Measurements from ENCODE around the gene ATF3. TPM values are rescaled to one million over a fixed set of nuclear protein-coding genes. Genes with fewer than 3 reads are reported as not detected.

Gene ATF3
- polyA plus RNA-seq, 1 donor from 2014 or later, result 0.73 TPM

- no peak overlapping the region for H3K4me3 Mint-ChIP-seq
- peaks cover 0 to 2% (median 2%) of the 10 kb centered on the region in 3 donors for H3K4me1 Mint-ChIP-seq
- no peak overlapping the region for H3K27ac Mint-ChIP-seq
- no peaks in the 10 kb centered on the region for H3K36me3 Mint-ChIP-seq
- H3K9me3 Mint-ChIP-seq, result peaks cover 0 to 7% (median 3%) of the 10 kb centered on the region in 3 donors
- peaks cover 11% of the 10 kb centered on the region for H3K27me3 Mint-ChIP-seq
Measured at GRCh38 chr1:212640223-212640878, 31.8 kb downstream of the ATF3 start.

- Mint-ChIP-seq H3K36me3 (no peaks in the 10 kb centered on the region), H3K9me3 (peaks cover 0 to 7% (median 3%) of the 10 kb centered on the region in 3 donors), H3K4me1 (no peaks in the 10 kb centered on the region), H3K4me3 (no peak overlapping the region), H3K27ac (no peak overlapping the region), H3K27me3 (peaks cover 5% of the 10 kb centered on the region)
Measured at GRCh38 chr1:212641956-212642355, 33.4 kb downstream of the ATF3 start.

- peaks cover 0 to 7% (median 3%) of the 10 kb centered on the region in 3 donors for H3K9me3 Mint-ChIP-seq
- no peak overlapping the region for H3K27ac Mint-ChIP-seq
- H3K4me1 Mint-ChIP-seq, result no peaks in the 10 kb centered on the region
- peaks cover 4% of the 10 kb centered on the region for H3K27me3 Mint-ChIP-seq
- no peaks in the 10 kb centered on the region for H3K36me3 Mint-ChIP-seq
- H3K4me3 Mint-ChIP-seq, result no peak overlapping the region
Measured at GRCh38 chr1:212643877-212644276, 35.3 kb downstream of the ATF3 start.

- no peaks in the 10 kb centered on the region for H3K36me3 Mint-ChIP-seq
- peaks cover 0 to 5% (median 3%) of the 10 kb centered on the region in 3 donors for H3K9me3 Mint-ChIP-seq
- H3K4me3 Mint-ChIP-seq, result no peak overlapping the region
- H3K27me3 Mint-ChIP-seq, result peaks cover 3% of the 10 kb centered on the region
- H3K27ac Mint-ChIP-seq, result no peak overlapping the region
- no peaks in the 10 kb centered on the region for H3K4me1 Mint-ChIP-seq
Measured at GRCh38 chr1:212644866-212645545, 36.4 kb downstream of the ATF3 start.

- H3K27me3 Mint-ChIP-seq, result peaks cover 3% of the 10 kb centered on the region
- H3K4me1 Mint-ChIP-seq, result no peaks in the 10 kb centered on the region
- H3K36me3 Mint-ChIP-seq, result no peaks in the 10 kb centered on the region
- no peak overlapping the region for H3K27ac Mint-ChIP-seq
- H3K4me3 Mint-ChIP-seq, result no peak overlapping the region
- peaks cover 0 to 3% (median 0%) of the 10 kb centered on the region in 3 donors for H3K9me3 Mint-ChIP-seq
Measured at GRCh38 chr1:212645546-212646543, 37.3 kb downstream of the ATF3 start.

- Mint-ChIP-seq H3K27ac (no peak overlapping the region), H3K4me1 (no peaks in the 10 kb centered on the region), H3K27me3 (no peaks in the 10 kb centered on the region), H3K9me3 (no peaks in the 10 kb centered on the region), H3K36me3 (no peaks in the 10 kb centered on the region), H3K4me3 (no peak overlapping the region)
Measured at GRCh38 chr1:212646588-212646987, 38.0 kb downstream of the ATF3 start.

GRCh38 chr1:212647004-212647403 lies 38.4 kb downstream of the ATF3 start:
- H3K4me3 Mint-ChIP-seq, result no peak overlapping the region
- H3K27me3 Mint-ChIP-seq, result no peaks in the 10 kb centered on the region
- H3K36me3 Mint-ChIP-seq, result no peaks in the 10 kb centered on the region
- H3K27ac Mint-ChIP-seq, result no peak overlapping the region
- no peaks in the 10 kb centered on the region for H3K9me3 Mint-ChIP-seq
- no peaks in the 10 kb centered on the region for H3K4me1 Mint-ChIP-seq

- Mint-ChIP-seq H3K4me1 (no peaks in the 10 kb centered on the region), H3K9me3 (no peaks in the 10 kb centered on the region), H3K4me3 (no peak overlapping the region), H3K27me3 (no peaks in the 10 kb centered on the region), H3K36me3 (no peaks in the 10 kb centered on the region), H3K27ac (no peak overlapping the region)
Measured at GRCh38 chr1:212648431-212648830, 39.9 kb downstream of the ATF3 start.

GRCh38 chr1:212649020-212649419 lies 40.5 kb downstream of the ATF3 start:
- Mint-ChIP-seq H3K36me3 (no peaks in the 10 kb centered on the region), H3K9me3 (no peaks in the 10 kb centered on the region), H3K27ac (no peak overlapping the region), H3K4me1 (no peaks in the 10 kb centered on the region), H3K27me3 (peaks cover 3% of the 10 kb centered on the region), H3K4me3 (no peak overlapping the region)

- H3K4me1 Mint-ChIP-seq, result no peaks in the 10 kb centered on the region
- no peaks in the 10 kb centered on the region for H3K36me3 Mint-ChIP-seq
- H3K4me3 Mint-ChIP-seq, result no peak overlapping the region
- peaks cover 6% of the 10 kb centered on the region for H3K27me3 Mint-ChIP-seq
- no peak overlapping the region for H3K27ac Mint-ChIP-seq
- H3K9me3 Mint-ChIP-seq, result no peaks in the 10 kb centered on the region
Measured at GRCh38 chr1:212650228-212650627, 41.7 kb downstream of the ATF3 start.

GRCh38 chr1:212651521-212651920 lies 43.0 kb downstream of the ATF3 start:
- H3K36me3 Mint-ChIP-seq, result no peaks in the 10 kb centered on the region
- peaks cover 6% of the 10 kb centered on the region for H3K27me3 Mint-ChIP-seq
- H3K27ac Mint-ChIP-seq, result no peak overlapping the region
- no peak overlapping the region for H3K4me3 Mint-ChIP-seq
- no peaks in the 10 kb centered on the region for H3K9me3 Mint-ChIP-seq
- no peaks in the 10 kb centered on the region for H3K4me1 Mint-ChIP-seq

GRCh38 chr1:212651977-212652376 lies 43.4 kb downstream of the ATF3 start:
- H3K27ac Mint-ChIP-seq, result no peak overlapping the region
- H3K4me1 Mint-ChIP-seq, result no peaks in the 10 kb centered on the region
- H3K27me3 Mint-ChIP-seq, result peaks cover 6% of the 10 kb centered on the region
- H3K9me3 Mint-ChIP-seq, result no peaks in the 10 kb centered on the region
- no peak overlapping the region for H3K4me3 Mint-ChIP-seq
- H3K36me3 Mint-ChIP-seq, result no peaks in the 10 kb centered on the region

- Mint-ChIP-seq H3K27ac (no peak overlapping the region), H3K4me3 (no peak overlapping the region), H3K9me3 (no peaks in the 10 kb centered on the region), H3K27me3 (peaks cover 11% of the 10 kb centered on the region), H3K4me1 (no peaks in the 10 kb centered on the region), H3K36me3 (no peaks in the 10 kb centered on the region)
Measured at GRCh38 chr1:212652609-212653008, 44.0 kb downstream of the ATF3 start.

GRCh38 chr1:212655668-212656440 lies 47.3 kb downstream of the ATF3 start:
- H3K27ac Mint-ChIP-seq, result no peak overlapping the region
- no peak overlapping the region for H3K4me3 Mint-ChIP-seq
- H3K9me3 Mint-ChIP-seq, result no peaks in the 10 kb centered on the region
- H3K27me3 Mint-ChIP-seq, result peaks cover 17% of the 10 kb centered on the region
- no peaks in the 10 kb centered on the region for H3K36me3 Mint-ChIP-seq
- no peaks in the 10 kb centered on the region for H3K4me1 Mint-ChIP-seq

All from IgD-negative memory B cell (primary cell).